Measurements from ENCODE around the gene IL11RA. TPM values are rescaled to one million over a fixed set of nuclear protein-coding genes. Genes with fewer than 3 reads are reported as not detected.
A peak's percentile ranks its signal among the peaks of the same experiment; 100 is the strongest.

Gene IL11RA
- total RNA-seq (64.6 and 98.7 TPM in 2 replicates), polyA plus RNA-seq (88.2 and 120 TPM in 2 replicates)

GRCh38 chr9:34651876-34652601 is at the start of gene IL11RA:
Gene IL11RA, plus strand, starts transcription at chr9:34652185. Its CDS starts 3,033 bp downstream, at chr9:34655218.
- H3K9me3 ChIP-seq (ENCODE audit: low read depth) = no peaks in the 10 kb centered on the region
- peaks cover 44% of the 10 kb centered on the region for H3K4me1 ChIP-seq (ENCODE audit: low read depth)
- TF ChIP-seq CTCF (IDR thresholded peaks at IDR 0.05; ENCODE audit: low read depth, low read length) = no peak

GRCh38 chr9:34603610-34604231 is 48.3 kb upstream of the IL11RA start:
- Histone ChIP-seq H3K27me3 (no peaks in the 10 kb centered on the region), H3K4me1 (ENCODE audit: low read depth) (peaks cover 10% of the 10 kb centered on the region), H3K36me3 (no peaks in the 10 kb centered on the region), H3K4me3 (no peak overlapping the region), H3K9me3 (ENCODE audit: low read depth) (no peaks in the 10 kb centered on the region), H3K27ac (no peak overlapping the region)
- DNase-seq (ENCODE audit: low read depth in 1 of 2, low spot score in 1 of 2) = peak; percentile 81 to 87
- peak; percentile 91 for TF ChIP-seq CTCF (IDR thresholded peaks at IDR 0.05; ENCODE audit: low read depth, low read length)

More at GRCh38 chr9:34651876-34652601, at the start of gene IL11RA:
- peak; percentile 83 to 92 for DNase-seq (ENCODE audit: low read depth in 1 of 2, low spot score in 1 of 2)
- H3K27ac ChIP-seq = peak within 1 kb of the TSS; percentile 81
- peaks cover 18% of the 10 kb centered on the region for H3K36me3 ChIP-seq
- no peaks in the 10 kb centered on the region for H3K27me3 ChIP-seq
- peak within 1 kb of the TSS; percentile 21 for H3K4me3 ChIP-seq

- TF ChIP-seq CTCF (IDR thresholded peaks at IDR 0.05; ENCODE audit: low read depth, low read length) = no peak
- no peaks in the 10 kb centered on the region for H3K36me3 ChIP-seq
- H3K27me3 ChIP-seq = no peaks in the 10 kb centered on the region
- no peak overlapping the region for H3K27ac ChIP-seq
- H3K4me3 ChIP-seq = no peak overlapping the region
- H3K9me3 ChIP-seq (ENCODE audit: low read depth) = no peaks in the 10 kb centered on the region
- peaks cover 7% of the 10 kb centered on the region for H3K4me1 ChIP-seq (ENCODE audit: low read depth)
- no peak for DNase-seq (ENCODE audit: low read depth in 1 of 2, low spot score in 1 of 2)
These were observed 45.8 kb upstream of the IL11RA start for GRCh38 chr9:34606190-34606589.

GRCh38 chr9:34606905-34607304 is 45.1 kb upstream of the IL11RA start:
- no peaks in the 10 kb centered on the region for H3K36me3 ChIP-seq
- peaks cover 8% of the 10 kb centered on the region for H3K4me1 ChIP-seq (ENCODE audit: low read depth)
- no peak for TF ChIP-seq CTCF (IDR thresholded peaks at IDR 0.05; ENCODE audit: low read depth, low read length)
- no peak overlapping the region for H3K27ac ChIP-seq
- DNase-seq (ENCODE audit: low read depth in 1 of 2, low spot score in 1 of 2) = no peak
- no peaks in the 10 kb centered on the region for H3K27me3 ChIP-seq
- no peaks in the 10 kb centered on the region for H3K9me3 ChIP-seq (ENCODE audit: low read depth)
- no peak overlapping the region for H3K4me3 ChIP-seq

DNA sequence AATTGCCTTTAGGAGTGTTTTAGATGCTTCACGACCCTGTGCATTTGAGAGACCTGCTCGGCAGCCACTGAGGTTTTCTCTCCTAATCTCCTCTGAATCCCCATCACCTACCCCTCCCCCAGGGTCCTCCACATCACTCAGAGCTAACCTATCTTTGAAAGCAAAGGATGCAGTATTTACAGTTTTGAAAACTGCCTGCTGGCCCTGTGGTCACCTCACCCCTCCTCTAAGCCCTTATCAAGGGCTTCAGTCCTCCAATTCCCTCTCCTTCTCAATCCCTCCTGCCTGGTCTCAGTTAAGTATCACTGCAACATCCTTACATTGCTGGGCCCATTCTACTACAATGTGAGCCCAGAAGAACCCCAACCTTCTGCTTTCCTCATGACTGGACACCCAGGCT is 44.7 kb upstream of the IL11RA start:
- no peak for DNase-seq (ENCODE audit: low read depth in 1 of 2, low spot score in 1 of 2)
- Histone ChIP-seq H3K4me1 (ENCODE audit: low read depth) (peaks cover 8% of the 10 kb centered on the region), H3K4me3 (no peak overlapping the region), H3K36me3 (no peaks in the 10 kb centered on the region), H3K27me3 (no peaks in the 10 kb centered on the region), H3K9me3 (ENCODE audit: low read depth) (no peaks in the 10 kb centered on the region), H3K27ac (no peak overlapping the region)
- TF ChIP-seq CTCF (IDR thresholded peaks at IDR 0.05; ENCODE audit: low read depth, low read length) = no peak

Data from cardiac muscle cell (in vitro differentiated cells and primary cell).